Ascending aorta (tissue), 2 donors: Measurements from ENCODE around the gene CMTM2. TPM values are rescaled to one million over a fixed set of nuclear protein-coding genes. Genes with fewer than 3 reads are reported as not detected.
"Not testable (repeated sequence)": the region's sequence is repeated elsewhere in the genome, so short reads cannot be mapped to it uniquely, and the experiment has no call there.

ENCODE experiments used
- DNase-seq, 2 donors: peaks; one replicate each; pipeline ENCODE4 v3.0.0-alpha.2; 2019; ENCODE audit warnings: low spot score in 2 of 2
- H3K27ac ChIP-seq, 2 donors: fragments of 200-600 bp; sonication (generic); one replicate each; pipeline ENCODE4 v1.5.1; 2016 to 2017; ENCODE audit warnings: mild to moderate bottlenecking in 1 of 2
- H3K27me3 ChIP-seq: fragments of 200-600 bp; sonication (generic); one replicate; pipeline ENCODE4 v1.5.1; 2017
- H3K36me3 ChIP-seq, 2 donors: fragments of 200-600 bp; sonication (generic); one replicate each; pipeline ENCODE4 v1.5.1; 2016
- H3K4me1 ChIP-seq, 2 donors: fragments of 200-600 bp; sonication (generic); one replicate each; pipeline ENCODE4 v1.5.1; 2016 to 2017; ENCODE audit warnings: mild to moderate bottlenecking in 1 of 2
- H3K4me3 ChIP-seq, 2 donors: fragments of 200-600 bp; sonication (generic); one replicate each; pipeline ENCODE4 v1.5.1; 2016 to 2017; ENCODE audit warnings: mild to moderate bottlenecking in 1 of 2
- H3K9me3 ChIP-seq, 2 donors: fragments of 200-600 bp; sonication (generic); one replicate each; pipeline ENCODE4 v1.5.1; 2016
- CTCF ChIP-seq, 3 experiments: fragments of 200-600 bp in 2 of 3; fragments of 450-650 bp in 1 of 3; sonication (generic) in 2 of 3; IDR thresholded peaks; one replicate each; pipeline ENCODE4 v1.5.1; 2016 to 2019; ENCODE audit warnings: antibody characterized with exemption in 3 of 3, mild to moderate bottlenecking in 1 of 3, moderate library complexity in 1 of 3
- intact Hi-C: fragments of 100-400 bp; cut with DNase I; formaldehyde crosslinking; loops from one replicate; pipeline ENCODE4 v1.15.1; 2023
- total RNA-seq: library from RNA; depleted of rRNA; stranded (reverse); fragments of >200 nt; gene quantifications from one replicate; pipeline ENCODE4 v1.1.0, GENCODE V29; 2016

Gene CMTM2
- total RNA-seq, 1 donor from 2014 or later = not detected

GRCh38 chr16:66623755-66624154 lies 44.5 kb downstream of the CMTM2 start:
- TF ChIP-seq CTCF (IDR thresholded peaks at IDR 0.05) = no peak
- intact Hi-C loops = no loop called here

GRCh38 chr16:66627611-66628378 lies 48.5 kb downstream of the CMTM2 start:
- H3K36me3 ChIP-seq, intact Hi-C loops, H3K4me1 ChIP-seq, H3K4me3 ChIP-seq, H3K27me3 ChIP-seq, H3K27ac ChIP-seq, H3K9me3 ChIP-seq, DNase-seq: not testable (repeated sequence)

More at GRCh38 chr16:66623755-66624154, 44.5 kb downstream of the CMTM2 start:
- no peak for DNase-seq
- peaks cover 0 to 10% of the 10 kb centered on the region in 2 donors for H3K36me3 ChIP-seq
- no peaks in the 10 kb centered on the region for H3K9me3 ChIP-seq
- no peaks in the 10 kb centered on the region for H3K27me3 ChIP-seq
- no peak overlapping the region for H3K4me3 ChIP-seq
- no peak overlapping the region for H3K27ac ChIP-seq
- H3K4me1 ChIP-seq = peaks cover 0 to 5% of the 10 kb centered on the region in 2 donors

GRCh38 chr16:66629856-66630255 lies 50.6 kb downstream of the CMTM2 start:
- peaks cover 0 to 2% of the 10 kb centered on the region in 2 donors for H3K36me3 ChIP-seq
- no peak overlapping the region for H3K27ac ChIP-seq
- no peak overlapping the region for H3K4me3 ChIP-seq
- DNase-seq = no peak
- no peaks in the 10 kb centered on the region for H3K9me3 ChIP-seq
- H3K4me1 ChIP-seq = no peaks in the 10 kb centered on the region
- no peak for TF ChIP-seq CTCF (IDR thresholded peaks at IDR 0.05)
- no peaks in the 10 kb centered on the region for H3K27me3 ChIP-seq
- intact Hi-C loops = no loop called here

- DNase-seq, H3K4me3 ChIP-seq, H3K27ac ChIP-seq, H3K9me3 ChIP-seq, H3K36me3 ChIP-seq, intact Hi-C loops, H3K27me3 ChIP-seq, H3K4me1 ChIP-seq: not testable (repeated sequence)
Observed at GRCh38 chr16:66630561-66631260, 51.4 kb downstream of the CMTM2 start.

- H3K4me1 ChIP-seq, H3K9me3 ChIP-seq, H3K4me3 ChIP-seq, H3K27ac ChIP-seq, H3K27me3 ChIP-seq, H3K36me3 ChIP-seq, intact Hi-C loops, DNase-seq: not testable (repeated sequence)
Observed at GRCh38 chr16:66631558-66631957, 52.3 kb downstream of the CMTM2 start.

- Histone ChIP-seq H3K4me3 (no peak overlapping the region), H3K27me3 (no peaks in the 10 kb centered on the region), H3K9me3 (no peaks in the 10 kb centered on the region), H3K36me3 (peaks cover 0 to 3% of the 10 kb centered on the region in 2 donors), H3K4me1 (no peaks in the 10 kb centered on the region), H3K27ac (no peak overlapping the region)
- DNase-seq = no peak
- intact Hi-C loops = no loop called here
- TF ChIP-seq CTCF (IDR thresholded peaks at IDR 0.05) = no peak
Observed at GRCh38 chr16:66634527-66635196, 55.4 kb downstream of the CMTM2 start.

GRCh38 chr16:66635406-66635805 lies 56.1 kb downstream of the CMTM2 start:
- peaks cover 0 to 3% of the 10 kb centered on the region in 2 donors for H3K36me3 ChIP-seq
- H3K9me3 ChIP-seq = no peaks in the 10 kb centered on the region
- intact Hi-C loops = no loop called here
- H3K27me3 ChIP-seq = no peaks in the 10 kb centered on the region
- no peaks in the 10 kb centered on the region for H3K4me1 ChIP-seq
- no peak overlapping the region for H3K4me3 ChIP-seq
- no peak for TF ChIP-seq CTCF (IDR thresholded peaks at IDR 0.05)
- DNase-seq = no peak
- no peak overlapping the region for H3K27ac ChIP-seq
